Activated naive CD8-positive, alpha-beta T cell treated with anti-CD3 and anti-CD28 coated beads, Interleukin-2, amount 50 U/mL, for 24 hours (primary cell): ENCODE data around the gene CHRNA9.
"Not testable (repeated sequence)": the region's sequence is repeated elsewhere in the genome, so short reads cannot be mapped to it uniquely, and the experiment has no call there.

Experiments
- ATAC-seq: fragments of 150-1000 bp; cut with Tn5 transposase; one replicate; pipeline ENCODE4 v1.10.0; 2021
- DNase-seq: peaks from one replicate; pipeline ENCODE4 v3.0.0; 2021
- H3K27ac Mint-ChIP-seq: one replicate; pipeline ENCODE4 v1.8.0; 2021; ENCODE audit warnings: mild to moderate bottlenecking, mixed read lengths
- H3K27me3 Mint-ChIP-seq: one replicate; pipeline ENCODE4 v1.8.0; 2021; ENCODE audit warnings: mixed read lengths
- H3K36me3 Mint-ChIP-seq: one replicate; pipeline ENCODE4 v1.8.0; 2021; ENCODE audit warnings: low read depth, mixed read lengths
- H3K4me1 Mint-ChIP-seq: one replicate; pipeline ENCODE4 v1.8.0; 2021; ENCODE audit warnings: mixed read lengths
- H3K4me3 Mint-ChIP-seq: one replicate; pipeline ENCODE4 v1.8.0; 2021; ENCODE audit warnings: mild to moderate bottlenecking, moderate library complexity, mixed read lengths
- H3K9me3 Mint-ChIP-seq: one replicate; pipeline ENCODE4 v1.8.0; 2021; ENCODE audit warnings: mixed read lengths

CHRNA9 gene

GRCh38 chr4:40375095-40375494 is 40.0 kb downstream of the CHRNA9 start:
- DNase-seq (no peak), ATAC-seq (no peak)
- Mint-ChIP-seq H3K4me3 (no peak overlapping the region), H3K27me3 (no peaks in the 10 kb centered on the region), H3K36me3 (no peaks in the 10 kb centered on the region), H3K4me1 (no peaks in the 10 kb centered on the region), H3K27ac (no peak overlapping the region), H3K9me3 (no peaks in the 10 kb centered on the region)

- Mint-ChIP-seq H3K36me3 (no peaks in the 10 kb centered on the region), H3K27me3 (no peaks in the 10 kb centered on the region), H3K4me1 (no peaks in the 10 kb centered on the region), H3K4me3 (no peak overlapping the region), H3K27ac (no peak overlapping the region), H3K9me3 (no peaks in the 10 kb centered on the region)
- DNase-seq (no peak), ATAC-seq (no peak)
Observed at GRCh38 chr4:40375620-40376019, 40.5 kb downstream of the CHRNA9 start.

GRCh38 chr4:40377512-40378365 is 42.6 kb downstream of the CHRNA9 start:
- Mint-ChIP-seq H3K4me3 (no peak overlapping the region), H3K9me3 (no peaks in the 10 kb centered on the region), H3K27me3 (no peaks in the 10 kb centered on the region), H3K27ac (no peak overlapping the region), H3K36me3 (no peaks in the 10 kb centered on the region), H3K4me1 (no peaks in the 10 kb centered on the region)
- DNase-seq (no peak), ATAC-seq (no peak)

GRCh38 chr4:40378619-40379018 is 43.5 kb downstream of the CHRNA9 start:
- no peaks in the 10 kb centered on the region for H3K4me1 Mint-ChIP-seq
- H3K36me3 Mint-ChIP-seq: no peaks in the 10 kb centered on the region
- no peak overlapping the region for H3K4me3 Mint-ChIP-seq
- DNase-seq: no peak
- ATAC-seq: no peak
- no peak overlapping the region for H3K27ac Mint-ChIP-seq
- no peaks in the 10 kb centered on the region for H3K9me3 Mint-ChIP-seq
- no peaks in the 10 kb centered on the region for H3K27me3 Mint-ChIP-seq

DNA sequence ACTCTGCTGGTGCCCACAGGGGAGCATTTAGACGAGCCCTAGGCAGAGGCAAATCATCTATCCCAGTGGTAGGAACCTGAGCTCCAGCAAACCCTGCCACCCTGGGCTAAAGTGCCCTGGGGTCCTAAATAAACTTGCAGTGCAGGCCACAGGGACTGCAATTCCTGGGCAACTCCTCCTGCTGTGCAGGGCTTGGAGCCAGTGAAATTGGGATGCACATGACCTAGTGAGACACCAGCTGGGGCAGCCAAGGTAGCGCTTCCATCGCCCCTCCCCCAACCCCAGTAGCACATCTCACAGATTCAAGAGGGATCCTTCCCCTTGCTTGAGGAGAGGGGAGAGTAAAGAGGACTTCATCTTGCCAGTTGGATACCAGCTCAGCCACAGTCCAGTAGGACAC is 44.1 kb downstream of the CHRNA9 start:
- DNase-seq (no peak), ATAC-seq (no peak)
- no peaks in the 10 kb centered on the region for H3K36me3 Mint-ChIP-seq
- no peaks in the 10 kb centered on the region for H3K9me3 Mint-ChIP-seq
- no peak overlapping the region for H3K4me3 Mint-ChIP-seq
- no peaks in the 10 kb centered on the region for H3K4me1 Mint-ChIP-seq
- H3K27me3 Mint-ChIP-seq: no peaks in the 10 kb centered on the region
- H3K27ac Mint-ChIP-seq: no peak overlapping the region

- no peak for ATAC-seq
- Mint-ChIP-seq H3K4me3 (no peak overlapping the region), H3K4me1 (no peaks in the 10 kb centered on the region)
Observed at GRCh38 chr4:40380647-40381046, 45.5 kb downstream of the CHRNA9 start.

GRCh38 chr4:40388239-40388638 is 53.1 kb downstream of the CHRNA9 start:
- H3K4me1 Mint-ChIP-seq: no peaks in the 10 kb centered on the region

More at GRCh38 chr4:40380647-40381046, 45.5 kb downstream of the CHRNA9 start:
- H3K36me3 Mint-ChIP-seq: no peaks in the 10 kb centered on the region
- H3K27ac Mint-ChIP-seq: no peak overlapping the region
- no peaks in the 10 kb centered on the region for H3K9me3 Mint-ChIP-seq
- no peak for DNase-seq
- H3K27me3 Mint-ChIP-seq: no peaks in the 10 kb centered on the region

GRCh38 chr4:40389986-40390385 is 54.9 kb downstream of the CHRNA9 start:
- Mint-ChIP-seq H3K4me3 (no peak overlapping the region), H3K9me3 (no peaks in the 10 kb centered on the region), H3K4me1 (no peaks in the 10 kb centered on the region), H3K27me3 (no peaks in the 10 kb centered on the region), H3K27ac (no peak overlapping the region), H3K36me3 (no peaks in the 10 kb centered on the region)
- DNase-seq (no peak), ATAC-seq (no peak)

More at GRCh38 chr4:40388239-40388638, 53.1 kb downstream of the CHRNA9 start:
- Mint-ChIP-seq H3K27ac (no peak overlapping the region), H3K36me3 (no peaks in the 10 kb centered on the region), H3K4me3 (no peak overlapping the region), H3K27me3 (no peaks in the 10 kb centered on the region), H3K9me3 (no peaks in the 10 kb centered on the region)
- DNase-seq (no peak), ATAC-seq (no peak)

DNA sequence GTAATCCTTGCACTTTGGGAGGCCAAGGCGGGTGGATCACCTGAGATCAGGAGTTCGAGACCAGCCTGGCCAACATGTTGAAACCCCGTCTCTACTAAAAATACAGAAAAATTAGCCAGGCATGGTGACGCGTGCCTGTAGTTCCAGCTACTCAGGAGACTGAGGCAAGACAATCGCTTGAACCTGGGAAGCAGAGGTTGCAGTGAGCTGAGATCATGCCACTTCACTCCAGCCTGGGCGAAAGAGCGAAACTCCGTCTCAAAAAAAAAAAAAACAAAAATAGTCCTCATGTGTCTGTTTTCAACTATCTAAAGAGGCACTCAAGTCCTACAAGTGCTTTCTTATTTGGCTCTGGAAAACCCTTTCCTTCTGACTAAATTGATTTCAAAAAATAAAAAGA is 57.1 kb downstream of the CHRNA9 start:
- H3K9me3 Mint-ChIP-seq, H3K4me3 Mint-ChIP-seq, H3K27ac Mint-ChIP-seq, H3K27me3 Mint-ChIP-seq, H3K4me1 Mint-ChIP-seq, DNase-seq, ATAC-seq, H3K36me3 Mint-ChIP-seq: not testable (repeated sequence)

DNA sequence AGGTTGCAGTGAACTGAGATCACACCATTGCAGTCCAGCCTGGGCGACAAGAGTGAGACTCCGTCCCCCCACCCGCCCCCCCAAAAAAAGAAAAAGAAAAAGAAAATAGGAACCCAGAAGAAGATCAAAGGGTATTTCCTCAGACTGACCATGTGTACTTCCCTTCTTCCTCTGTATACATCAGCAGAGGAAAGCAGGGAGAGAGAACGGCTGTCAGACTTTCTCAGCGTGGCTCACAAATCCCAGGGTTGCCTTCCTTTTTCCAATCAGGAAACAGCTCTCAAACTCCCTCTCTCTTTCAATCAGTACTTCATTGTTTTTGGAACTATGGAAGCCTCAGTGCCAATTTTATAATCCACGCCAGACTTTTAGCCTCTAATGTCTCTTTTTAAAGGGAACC is 59.1 kb downstream of the CHRNA9 start:
- Mint-ChIP-seq H3K4me1 (no peaks in the 10 kb centered on the region), H3K27ac (no peak overlapping the region), H3K9me3 (no peaks in the 10 kb centered on the region), H3K4me3 (no peak overlapping the region), H3K36me3 (no peaks in the 10 kb centered on the region), H3K27me3 (no peaks in the 10 kb centered on the region)
- ATAC-seq (no peak), DNase-seq (no peak)

- H3K4me1 Mint-ChIP-seq: no peaks in the 10 kb centered on the region
- no peak overlapping the region for H3K27ac Mint-ChIP-seq
- no peak for DNase-seq
- no peak for ATAC-seq
- no peaks in the 10 kb centered on the region for H3K36me3 Mint-ChIP-seq
- no peaks in the 10 kb centered on the region for H3K9me3 Mint-ChIP-seq
- H3K27me3 Mint-ChIP-seq: no peaks in the 10 kb centered on the region
- no peak overlapping the region for H3K4me3 Mint-ChIP-seq
Observed at GRCh38 chr4:40395166-40395900, 60.2 kb downstream of the CHRNA9 start.

- no peak overlapping the region for H3K4me3 Mint-ChIP-seq
- no peak for DNase-seq
- no peak for ATAC-seq
- H3K36me3 Mint-ChIP-seq: no peaks in the 10 kb centered on the region
- H3K27ac Mint-ChIP-seq: no peak overlapping the region
- no peaks in the 10 kb centered on the region for H3K27me3 Mint-ChIP-seq
- no peaks in the 10 kb centered on the region for H3K4me1 Mint-ChIP-seq
- H3K9me3 Mint-ChIP-seq: no peaks in the 10 kb centered on the region
Observed at GRCh38 chr4:40395908-40396793, 61.0 kb downstream of the CHRNA9 start.

- ATAC-seq (no peak), DNase-seq (no peak)
- no peak overlapping the region for H3K4me3 Mint-ChIP-seq
- H3K9me3 Mint-ChIP-seq: no peaks in the 10 kb centered on the region
- H3K4me1 Mint-ChIP-seq: no peaks in the 10 kb centered on the region
- no peak overlapping the region for H3K27ac Mint-ChIP-seq
- no peaks in the 10 kb centered on the region for H3K36me3 Mint-ChIP-seq
- H3K27me3 Mint-ChIP-seq: no peaks in the 10 kb centered on the region
Observed at GRCh38 chr4:40399578-40399977, 64.4 kb downstream of the CHRNA9 start.

DNA sequence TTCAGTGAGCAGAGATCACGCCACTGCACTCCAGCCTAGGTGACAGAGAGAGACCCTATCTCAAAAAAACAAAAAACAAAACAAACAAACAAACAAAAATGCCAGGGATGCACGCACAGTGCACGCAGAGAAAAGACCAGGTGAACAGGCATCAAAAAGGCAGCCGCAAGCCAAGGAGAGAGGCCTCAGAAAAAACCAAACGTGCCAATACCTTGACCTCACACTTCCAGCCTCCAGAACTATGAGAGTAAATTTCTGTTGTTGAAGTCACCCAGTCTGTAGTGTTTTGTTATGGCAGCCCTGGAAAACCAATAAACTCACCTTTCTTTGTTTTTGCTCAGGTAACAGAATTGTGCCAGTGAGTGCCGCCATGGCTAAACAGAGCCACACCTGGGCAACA is 66.0 kb downstream of the CHRNA9 start:
- H3K4me1 Mint-ChIP-seq: no peaks in the 10 kb centered on the region
- no peaks in the 10 kb centered on the region for H3K27me3 Mint-ChIP-seq
- H3K4me3 Mint-ChIP-seq: no peak overlapping the region
- H3K9me3 Mint-ChIP-seq: no peaks in the 10 kb centered on the region
- ATAC-seq (no peak), DNase-seq (no peak)
- H3K36me3 Mint-ChIP-seq: peaks cover 2% of the 10 kb centered on the region
- no peak overlapping the region for H3K27ac Mint-ChIP-seq
